ENCODE data around the gene HDHD3. TPM values are rescaled to one million over a fixed set of nuclear protein-coding genes. Genes with fewer than 3 reads are reported as not detected.

Gene HDHD3
- total RNA-seq, 5 donors from 2014 or later (not counting 1 experiment from before 2014, with no cell fraction given): 15.2 to 34.6 (median 17.4) TPM

GRCh38 chr9:113337714-113338113, 39.1 kb downstream of the HDHD3 start:
- Mint-ChIP-seq H3K27me3 (no peaks in the 10 kb centered on the region), H3K4me3 (no peak overlapping the region), H3K27ac (no peak overlapping the region), H3K9me3 (no peaks in the 10 kb centered on the region), H3K4me1 (peaks cover 24 to 32% (median 25%) of the 10 kb centered on the region in 3 donors), H3K36me3 (no peaks in the 10 kb centered on the region)
- no peak for ATAC-seq (replicated peaks in 1 of 4)
- Histone ChIP-seq H3K9me3 (no peaks in the 10 kb centered on the region), H3K27me3 (replicated peaks in 1 of 2; ENCODE audit: control insufficient read depth in 2 of 2, extremely low read depth in 1 of 2, insufficient read depth in 2 of 2, low read length in 1 of 2) (peaks cover 0 to 6% of the 10 kb centered on the region in 2 experiments), H3K4me3 (ENCODE audit: control insufficient read depth in 1 of 2, extremely low read depth in 1 of 2, low read length in 1 of 2) (no peak overlapping the region), H3K4me1 (ENCODE audit: control insufficient read depth in 1 of 2, extremely low read depth in 1 of 2, insufficient read depth in 2 of 2, low read length in 2 of 2) (peaks cover 0 to 22% of the 10 kb centered on the region in 2 experiments), H3K27ac (ENCODE audit: low read length) (no peak overlapping the region), H3K36me3 (ENCODE audit: control insufficient read depth in 2 of 2, extremely low read depth in 1 of 2, insufficient read depth in 1 of 2, low read length in 1 of 2) (no peaks in the 10 kb centered on the region)
- ChIA-PET POLR2A (no interaction called here), CTCF (interaction anchor here in 1 of 2 donors (0.6 kb wide), 1 partner anchor 40 kb away, joined by 6 read pairs; no protein-coding TSS in a partner anchor)
- no peak for DNase-seq
- 100% methylated on average over 1 of the region's 2 CpGs for WGBS (ENCODE audit: insufficient coverage)

- 38% methylated on average over 1 of the region's 4 CpGs for WGBS (ENCODE audit: insufficient coverage)
- no peaks in the 10 kb centered on the region for H3K27me3 ChIP-seq (replicated peaks in 1 of 2; ENCODE audit: control insufficient read depth in 2 of 2, extremely low read depth in 1 of 2, insufficient read depth in 2 of 2, low read length in 1 of 2)
- H3K9me3 ChIP-seq: no peaks in the 10 kb centered on the region
- no peak overlapping the region for H3K27ac ChIP-seq (ENCODE audit: low read length)
- ChIA-PET CTCF (no interaction called here), POLR2A (no interaction called here)
- H3K4me1 ChIP-seq (ENCODE audit: control insufficient read depth in 1 of 2, extremely low read depth in 1 of 2, insufficient read depth in 2 of 2, low read length in 2 of 2): no peaks in the 10 kb centered on the region
- no peaks in the 10 kb centered on the region for H3K4me1 Mint-ChIP-seq
- ATAC-seq (replicated peaks in 1 of 4): no peak
- no peak overlapping the region for H3K4me3 Mint-ChIP-seq
- H3K4me3 ChIP-seq (ENCODE audit: control insufficient read depth in 1 of 2, extremely low read depth in 1 of 2, low read length in 1 of 2): no peak overlapping the region
- no peaks in the 10 kb centered on the region for H3K9me3 Mint-ChIP-seq
- no peaks in the 10 kb centered on the region for H3K36me3 Mint-ChIP-seq
- H3K36me3 ChIP-seq (ENCODE audit: control insufficient read depth in 2 of 2, extremely low read depth in 1 of 2, insufficient read depth in 1 of 2, low read length in 1 of 2): no peaks in the 10 kb centered on the region
- DNase-seq: no peak
- H3K27me3 Mint-ChIP-seq: no peaks in the 10 kb centered on the region
- no peak overlapping the region for H3K27ac Mint-ChIP-seq
Observed at GRCh38 chr9:113331780-113332179, 45.0 kb downstream of the HDHD3 start.

GRCh38 chr9:113328045-113328782, 48.6 kb downstream of the HDHD3 start:
- Mint-ChIP-seq H3K36me3 (no peaks in the 10 kb centered on the region), H3K4me3 (no peak overlapping the region), H3K27ac (no peak overlapping the region), H3K27me3 (no peaks in the 10 kb centered on the region), H3K4me1 (no peaks in the 10 kb centered on the region), H3K9me3 (no peaks in the 10 kb centered on the region)
- CTCF ChIA-PET: interaction anchor here in 1 of 2 donors (0.6 kb wide), 1 partner anchor 19 kb away, joined by 4 read pairs; no protein-coding TSS in a partner anchor
- POLR2A ChIA-PET: interaction anchor here in 1 of 2 donors (0.6 to 1.0 kb wide), 2 partner anchors 9 to 140 kb away, joined by 3 read pairs; no protein-coding TSS in a partner anchor
- no CpG with 5 or more reads among the region's 3 CpGs for WGBS (ENCODE audit: insufficient coverage)
- Histone ChIP-seq H3K36me3 (ENCODE audit: control insufficient read depth in 2 of 2, extremely low read depth in 1 of 2, insufficient read depth in 1 of 2, low read length in 1 of 2) (no peaks in the 10 kb centered on the region), H3K4me1 (ENCODE audit: control insufficient read depth in 1 of 2, extremely low read depth in 1 of 2, insufficient read depth in 2 of 2, low read length in 2 of 2) (no peaks in the 10 kb centered on the region), H3K9me3 (no peaks in the 10 kb centered on the region), H3K4me3 (ENCODE audit: control insufficient read depth in 1 of 2, extremely low read depth in 1 of 2, low read length in 1 of 2) (no peak overlapping the region), H3K27ac (ENCODE audit: low read length) (no peak overlapping the region), H3K27me3 (replicated peaks in 1 of 2; ENCODE audit: control insufficient read depth in 2 of 2, extremely low read depth in 1 of 2, insufficient read depth in 2 of 2, low read length in 1 of 2) (no peaks in the 10 kb centered on the region)
- DNase-seq (no peak), ATAC-seq (replicated peaks in 1 of 4) (no peak)

GRCh38 chr9:113326230-113326629, 50.6 kb downstream of the HDHD3 start:
- H3K4me1 ChIP-seq (ENCODE audit: control insufficient read depth in 1 of 2, extremely low read depth in 1 of 2, insufficient read depth in 2 of 2, low read length in 2 of 2): no peaks in the 10 kb centered on the region
- no peaks in the 10 kb centered on the region for H3K9me3 Mint-ChIP-seq
- ChIA-PET CTCF (interaction anchor here in 1 of 2 donors (0.8 kb wide), 1 partner anchor 553 kb away, joined by 3 read pairs; no protein-coding TSS in a partner anchor), POLR2A (no interaction called here)
- ATAC-seq (replicated peaks in 1 of 4): no peak
- no peaks in the 10 kb centered on the region for H3K9me3 ChIP-seq
- H3K27ac ChIP-seq (ENCODE audit: low read length): no peak overlapping the region
- WGBS (ENCODE audit: insufficient coverage): 93% methylated on average over 2 of the region's 4 CpGs
- no peaks in the 10 kb centered on the region for H3K36me3 ChIP-seq (ENCODE audit: control insufficient read depth in 2 of 2, extremely low read depth in 1 of 2, insufficient read depth in 1 of 2, low read length in 1 of 2)
- no peaks in the 10 kb centered on the region for H3K4me1 Mint-ChIP-seq
- H3K27ac Mint-ChIP-seq: no peak overlapping the region
- no peak for DNase-seq
- H3K27me3 Mint-ChIP-seq: no peaks in the 10 kb centered on the region
- H3K27me3 ChIP-seq (replicated peaks in 1 of 2; ENCODE audit: control insufficient read depth in 2 of 2, extremely low read depth in 1 of 2, insufficient read depth in 2 of 2, low read length in 1 of 2): no peaks in the 10 kb centered on the region
- no peak overlapping the region for H3K4me3 Mint-ChIP-seq
- H3K36me3 Mint-ChIP-seq: no peaks in the 10 kb centered on the region
- no peak overlapping the region for H3K4me3 ChIP-seq (ENCODE audit: control insufficient read depth in 1 of 2, extremely low read depth in 1 of 2, low read length in 1 of 2)

Other genes with a start within 250 kb of the HDHD3 start
- 1 to 10 TPM; 3.4 to 6.1 (median 4.0) TPM for gene SLC31A2, start 226.0 kb downstream of the HDHD3 start, total RNA-seq
- gene FKBP15, start 155.7 kb downstream of the HDHD3 start, total RNA-seq: 10 to 100 TPM; 22.2 to 31.8 (median 29.5) TPM
- gene SLC31A1, start 155.4 kb downstream of the HDHD3 start, total RNA-seq: 1 to 10 TPM; 2.7 to 7.1 (median 4.2) TPM
- gene CDC26, start 101.4 kb downstream of the HDHD3 start, total RNA-seq: 10 to 100 TPM; 25.1 to 37.0 (median 34.7) TPM
- 10 to 100 TPM; 16.6 to 24.4 (median 21.1) TPM for gene PRPF4, start 101.3 kb downstream of the HDHD3 start, total RNA-seq
- gene RNF183, start 73.6 kb downstream of the HDHD3 start, total RNA-seq: under 1 TPM in 1 of 5 donors, not detected in 4; 0.73 TPM
- gene WDR31, start 36.7 kb downstream of the HDHD3 start, total RNA-seq: 1 to 10 TPM in 3 of 5 donors, under 1 TPM in 2; 0.23 to 1.6 (median 1.1) TPM
- under 1 TPM; 0.15 to 0.85 (median 0.26) TPM for gene BSPRY, start 27.4 kb downstream of the HDHD3 start, total RNA-seq
- gene ALAD, start 24.3 kb upstream of the HDHD3 start, total RNA-seq: 10 to 100 TPM; 23.4 to 40.8 (median 35.2) TPM
- gene POLE3, start 33.7 kb upstream of the HDHD3 start, total RNA-seq: 10 to 100 TPM; 47.2 to 59.1 (median 50.6) TPM
- gene C9orf43, start 33.8 kb upstream of the HDHD3 start, total RNA-seq: 1 to 10 TPM in 1 of 5 donors, under 1 TPM in 4; 0.28 to 1.1 (median 0.82) TPM
- 10 to 100 TPM; 15.9 to 36.5 (median 24.9) TPM for gene RGS3, start 86.7 kb upstream of the HDHD3 start, total RNA-seq